Endothelial cell of umbilical vein (primary cell): Measurements from ENCODE around the gene SLC8A1. TPM values are rescaled to one million over a fixed set of nuclear protein-coding genes. Genes with fewer than 3 reads are reported as not detected.

Source experiments
- BruUV-seq: library from RNA; stranded (reverse); fragments of 400-500 nt; replicated peaks from 2 replicates; lab custom pipeline; 2021; lab: Mats Ljungman, UMichigan
- CTCF ChIA-PET: fragments of 300-600, 350-600 bp; sonication (Branson Sonifier 250); formaldehyde crosslinking; loops from one replicate; lab custom pipeline; 2021; ENCODE audit warnings: antibody characterized with exemption, inconsistent platforms; lab: Charles Lee
- POLR2A ChIA-PET: fragments of 300-600, 350-600 bp; sonication (Branson Sonifier 250); formaldehyde crosslinking; loops from one replicate; lab custom pipeline; 2021; ENCODE audit warnings: antibody characterized with exemption, inconsistent platforms; lab: Charles Lee
- DNase-seq: peaks from one replicate; pipeline ENCODE4 v3.0.0-alpha.2; 2011; ENCODE audit warnings: low read depth, low spot score
- FAIRE-seq: peaks from 2 replicates; lab custom pipeline; 2011; peaks lifted over from hg19 to GRCh38; lab: Jason Lieb, UNC
- H2AFZ ChIP-seq: 2 replicates; pipeline ENCODE4 v1.6.0; 2012; ENCODE audit warnings: low read depth, low read length, control low read depth, inconsistent platforms
- H3K27ac ChIP-seq: 2 replicates; pipeline ENCODE4 v1.5.1; 2011; ENCODE audit warnings: low read depth, mild to moderate bottlenecking, control low read depth, low read length, moderate library complexity; ENCODE audit not compliant: insufficient read depth
- H3K27me3 ChIP-seq, 2 experiments: 2 replicates each; pipeline versions ENCODE4 v1.6.0 to v1.6.1; 2011; ENCODE audit warnings: low read length in 2 of 2, mixed read lengths in 1 of 2; ENCODE audit not compliant: control insufficient read depth in 2 of 2, insufficient read depth in 2 of 2
- H3K36me3 ChIP-seq, 2 experiments: 2 replicates in 1 of 2; 3 replicates in 1 of 2; pipeline ENCODE4 v1.5.1; 2011; ENCODE audit warnings: low read length in 2 of 2, mild to moderate bottlenecking in 1 of 2, moderate library complexity in 1 of 2; ENCODE audit not compliant: control insufficient read depth in 2 of 2, insufficient read depth in 2 of 2; ENCODE audit errors: extremely low read depth in 1 of 2
- H3K4me1 ChIP-seq: 3 replicates; pipeline ENCODE4 v1.5.1; 2011; ENCODE audit warnings: mild to moderate bottlenecking, low read length; ENCODE audit not compliant: control insufficient read depth, insufficient read depth; ENCODE audit errors: extremely low read depth
- H3K4me2 ChIP-seq: 2 replicates; pipeline ENCODE4 v1.6.1; 2011; ENCODE audit warnings: low read length, control low read depth, mixed read lengths; ENCODE audit not compliant: insufficient read depth
- H3K4me3 ChIP-seq, 3 experiments: fragments of 200-600 bp in 1 of 3; sonication (generic), shearing (Covaris generic) in 1 of 3; replicated peaks in 1 of 3; 2 replicates each; pipeline ENCODE4 v1.5.1; 2011 to 2016; ENCODE audit warnings: control low read depth in 3 of 3, low read length in 3 of 3, mild to moderate bottlenecking in 2 of 3, inconsistent platforms in 1 of 3, low read depth in 1 of 3, moderate library complexity in 1 of 3; ENCODE audit not compliant: insufficient read depth in 1 of 3
- H3K79me2 ChIP-seq: 2 replicates; pipeline ENCODE4 v1.6.0; 2012; ENCODE audit warnings: low read length, inconsistent platforms; ENCODE audit not compliant: control insufficient read depth, insufficient read depth
- H3K9ac ChIP-seq: replicated peaks from 2 replicates; pipeline ENCODE3; 2011; ENCODE audit warnings: low read length, control low read depth; ENCODE audit not compliant: insufficient read depth; ENCODE audit errors: extremely low read depth
- H3K9me1 ChIP-seq: replicated peaks from 3 replicates; pipeline ENCODE4 v1.6.0; 2011; ENCODE audit warnings: mild to moderate bottlenecking, low read length; ENCODE audit not compliant: control insufficient read depth, insufficient read depth; ENCODE audit errors: extremely low read depth
- H3K9me3 ChIP-seq: replicated peaks from 2 replicates; pipeline ENCODE4 v1.5.1; 2012; ENCODE audit warnings: low read length, inconsistent platforms; ENCODE audit not compliant: control insufficient read depth, insufficient read depth
- H4K20me1 ChIP-seq: replicated peaks from 2 replicates; pipeline ENCODE3; 2011; ENCODE audit warnings: mild to moderate bottlenecking, low read length; ENCODE audit not compliant: control insufficient read depth, insufficient read depth; ENCODE audit errors: extremely low read depth
- CTCF ChIP-seq, 2 donors: IDR thresholded peaks; 1 replicate in 1 of 2; 2 replicates in 1 of 2; pipeline ENCODE4 v1.5.1; 2011; ENCODE audit warnings: low read length in 2 of 2, mild to moderate bottlenecking in 2 of 2, moderate library complexity in 2 of 2, control low read depth in 1 of 2, inconsistent platforms in 1 of 2, low read depth in 1 of 2; ENCODE audit not compliant: insufficient read depth in 1 of 2; ENCODE audit errors: extremely low read depth in 1 of 2
- EZH2 ChIP-seq: IDR thresholded peaks from 2 replicates; pipeline ENCODE4 v1.6.1; 2012; ENCODE audit warnings: borderline replicate concordance, low read depth, mild to moderate bottlenecking, moderate library complexity, low read length, inconsistent platforms; ENCODE audit not compliant: severe bottlenecking
- FOS ChIP-seq: IDR thresholded peaks from 2 replicates; pipeline ENCODE4 v1.6.1; 2011; ENCODE audit warnings: mild to moderate bottlenecking, low read length, moderate library complexity, borderline replicate concordance; ENCODE audit not compliant: insufficient read depth
- GATA2 ChIP-seq: IDR thresholded peaks from 2 replicates; pipeline ENCODE4 v1.7.0; 2011; ENCODE audit warnings: low read depth, mild to moderate bottlenecking, moderate library complexity, mixed read lengths, low read length; ENCODE audit not compliant: insufficient read length, insufficient read depth
- JUN ChIP-seq: IDR thresholded peaks from 2 replicates; pipeline ENCODE4 v1.6.1; 2011; ENCODE audit warnings: borderline replicate concordance, low read depth; ENCODE audit not compliant: insufficient read length, insufficient read depth
- MAX ChIP-seq: IDR thresholded peaks from 2 replicates; pipeline ENCODE4 v1.6.1; 2011; ENCODE audit not compliant: insufficient read depth, insufficient read length
- MYC ChIP-seq: IDR thresholded peaks from one replicate; pipeline ENCODE4 v1.6.1; 2011; ENCODE audit warnings: mild to moderate bottlenecking, low read depth, low read length
- POLR2A ChIP-seq: IDR thresholded peaks from 2 replicates; pipeline ENCODE4 v1.6.1; 2012; ENCODE audit warnings: low read depth, mild to moderate bottlenecking, control low read depth, low read length
- POLR2AphosphoS5 ChIP-seq: IDR thresholded peaks from 2 replicates; pipeline ENCODE4 v1.6.1; 2012; ENCODE audit warnings: low read depth, mild to moderate bottlenecking, control low read depth, low read length, moderate library complexity; ENCODE audit not compliant: insufficient read depth
- dilution Hi-C: fragments of 300-500 bp; cut with MboI; formaldehyde crosslinking; loops from one replicate; pipeline ENCODE4 v1.15.0; 2019; ENCODE audit warnings: low sequenced_read_pairs; ENCODE audit not compliant: extremely low pct_ligation_motif_present
- intact Hi-C: fragments of 100-400 bp; cut with micrococcal nuclease; formaldehyde crosslinking; loops from one replicate; pipeline ENCODE4 v1.10.0; 2022
- polyA plus RNA-seq, 4 experiments: library from polyadenylated mRNA; depleted of rRNA in 3 of 4; stranded (reverse) in 3 of 4; unstranded in 1 of 4; fragments of >200 nt; gene quantifications; 2 replicates each; pipeline versions ENCODE4 v1.2.1 to v1.2.3, GENCODE V29; 2011 to 2012; ENCODE audit warnings: missing spikeins in 1 of 4
- total RNA-seq: library from RNA; stranded (reverse); gene quantifications from 2 replicates; pipeline ENCODE4 v1.2.3, GENCODE V29; 2021

The SLC8A1 gene
- total and polyA plus RNA-seq, 2 donors (not counting 3 experiments of a cell fraction or from before 2014, with no cell fraction given): 0.19 to 1.8 TPM

- Histone ChIP-seq H3K79me2 (no peaks in the 10 kb centered on the region), H3K27ac (no peak overlapping the region), H3K36me3 (no peaks in the 10 kb centered on the region), H3K9me3 (no peaks in the 10 kb centered on the region), H3K4me3 (no peak overlapping the region), H2AFZ (no peak overlapping the region), H3K4me1 (no peaks in the 10 kb centered on the region), H3K9ac (no peak overlapping the region), H3K27me3 (no peaks in the 10 kb centered on the region), H4K20me1 (no peaks in the 10 kb centered on the region), H3K9me1 (no peaks in the 10 kb centered on the region), H3K4me2 (no peak overlapping the region)
- no peak for TF ChIP-seq MAX
- FAIRE-seq: no peak
- dilution Hi-C loops (no loop called here), intact Hi-C loops (no loop called here)
- ChIA-PET CTCF (interaction anchor here (1.0 to 1.5 kb wide), 3 partner anchors 267 to 335 kb away, joined by 3 to 6 read pairs (median 3); no protein-coding TSS in a partner anchor), POLR2A (no interaction called here)
- DNase-seq: no peak
- no TSS peak for BruUV-seq
Observed at GRCh38 chr2:40220177-40220925, 231.5 kb downstream of the SLC8A1 start.

- Histone ChIP-seq H3K79me2 (no peaks in the 10 kb centered on the region), H3K36me3 (no peaks in the 10 kb centered on the region), H3K4me2 (no peak overlapping the region), H2AFZ (no peak overlapping the region), H3K27me3 (no peaks in the 10 kb centered on the region), H3K9me1 (no peaks in the 10 kb centered on the region), H3K9ac (no peak overlapping the region), H3K27ac (no peak overlapping the region), H4K20me1 (no peaks in the 10 kb centered on the region), H3K4me1 (no peaks in the 10 kb centered on the region), H3K4me3 (no peak overlapping the region), H3K9me3 (no peaks in the 10 kb centered on the region)
- intact Hi-C loops: no loop called here
- DNase-seq (no peak), FAIRE-seq (no peak)
- no TSS peak for BruUV-seq
- CTCF ChIA-PET: interaction anchor here (1.4 kb wide), 1 partner anchor 306 kb away, joined by 4 read pairs; no protein-coding TSS in a partner anchor
- TF ChIP-seq FOS: no peak
- TF ChIP-seq POLR2AphosphoS5: no peak
- TF ChIP-seq MYC: no peak
- no peak for TF ChIP-seq POLR2A
- no peak for TF ChIP-seq MAX
- no peak for TF ChIP-seq CTCF (IDR thresholded peaks at IDR 0.05; ENCODE audit: extremely low read depth in 1 of 2, insufficient read depth in 1 of 2, low read depth in 1 of 2, low read length in 2 of 2)
- TF ChIP-seq JUN: no peak
- TF ChIP-seq EZH2: no peak
- TF ChIP-seq GATA2: no peak
- dilution Hi-C loops: no loop called here
- POLR2A ChIA-PET: interaction anchor here (0.6 kb wide), 1 partner anchor 1966 kb away, joined by 5 read pairs; no protein-coding TSS in a partner anchor
Observed at GRCh38 chr2:40219141-40219540, 232.7 kb downstream of the SLC8A1 start.
